Choroid plexus epithelial cell (primary cell): Measurements from ENCODE around the gene RSPO4.

Experiments
- DNase-seq: peaks from one replicate; pipeline ENCODE4 v3.0.0-alpha.2; 2010; ENCODE audit warnings: low read depth
- H3K4me3 ChIP-seq: 2 replicates; pipeline ENCODE4 v1.5.1; 2011; ENCODE audit warnings: low read depth, mild to moderate bottlenecking, control low read depth, low read length, moderate library complexity
- CTCF ChIP-seq: conservative IDR thresholded peaks from 2 replicates; pipeline ENCODE4 v1.5.1; 2011; ENCODE audit warnings: low read depth, mild to moderate bottlenecking, control low read depth, inconsistent platforms, low read length, moderate library complexity

The RSPO4 gene

GRCh38 chr20:1001911-1002681, at the start of gene RSPO4:
Gene RSPO4 (minus strand): TSS chr20:1002311. CDS start chr20:1002164, 147 bp downstream.
- H3K4me3 ChIP-seq: no peak within 1 kb of the TSS
- DNase-seq: no peak
- TF ChIP-seq CTCF: no peak

GRCh38 chr20:1050440-1050839, 48.3 kb upstream of the RSPO4 start:
- TF ChIP-seq CTCF: no peak
- H3K4me3 ChIP-seq: no peak overlapping the region
- no peak for DNase-seq

- H3K4me3 ChIP-seq: no peak overlapping the region
- TF ChIP-seq CTCF: no peak
- no peak for DNase-seq
Observed at GRCh38 chr20:1045860-1046418, 43.8 kb upstream of the RSPO4 start.

GRCh38 chr20:1041845-1042390, 39.8 kb upstream of the RSPO4 start:
- no peak overlapping the region for H3K4me3 ChIP-seq
- no peak for TF ChIP-seq CTCF
- DNase-seq: no peak

- no peak overlapping the region for H3K4me3 ChIP-seq
- DNase-seq: no peak
- TF ChIP-seq CTCF: no peak
Observed at GRCh38 chr20:1038205-1038604, 36.1 kb upstream of the RSPO4 start.

- TF ChIP-seq CTCF: no peak
- no peak for DNase-seq
- no peak overlapping the region for H3K4me3 ChIP-seq
Observed at GRCh38 chr20:1037039-1037438, 34.9 kb upstream of the RSPO4 start.
